Left lung (tissue), 10 donors: Measurements from ENCODE around the gene WFDC1. TPM values are rescaled to one million over a fixed set of nuclear protein-coding genes. Genes with fewer than 3 reads are reported as not detected.

Source experiments
- ATAC-seq: fragments of 200-7000 bp; cut with Tn5 transposase; one replicate; pipeline ENCODE4 v1.9.1; 2020; ENCODE audit warnings: moderate library complexity
- DNase-seq, 4 donors: peaks; one replicate each; pipeline ENCODE4 v3.0.0-alpha.2; 2013 to 2020
- H3K27ac ChIP-seq, 2 donors: fragments of 200-600 bp; sonication (generic) in 1 of 2; one replicate each; pipeline versions ENCODE4 v1.5.0 to v1.8.0; 2020 to 2021
- H3K27me3 ChIP-seq, 2 donors: fragments of 200-600 bp; sonication (generic) in 1 of 2; one replicate each; pipeline versions ENCODE4 v1.5.0 to v1.8.0; 2020 to 2021
- H3K36me3 ChIP-seq, 2 donors: fragments of 200-600 bp; sonication (generic) in 1 of 2; one replicate each; pipeline versions ENCODE4 v1.5.0 to v1.8.0; 2020 to 2021
- H3K4me1 ChIP-seq, 2 donors: fragments of 200-600 bp; one replicate each; pipeline ENCODE4 v1.8.0; 2021
- H3K4me3 ChIP-seq, 2 donors: fragments of 200-600 bp; sonication (generic) in 1 of 2; one replicate each; pipeline versions ENCODE4 v1.5.0 to v1.8.0; 2020 to 2021; ENCODE audit warnings: mild to moderate bottlenecking in 1 of 2
- H3K9me3 ChIP-seq, 2 donors: fragments of 200-600 bp; sonication (generic) in 1 of 2; one replicate each; pipeline versions ENCODE4 v1.5.0 to v1.8.0; 2020 to 2021
- intact Hi-C, 2 donors: fragments of 100-400 bp; cut with DNase I; formaldehyde crosslinking; loops; one replicate each; pipeline versions ENCODE4 v1.11.2 to v1.14.2; 2022
- polyA plus RNA-seq, 6 donors: library from polyadenylated mRNA; unstranded; fragments of 120-200 nt; gene quantifications; one replicate each; pipeline ENCODE4 v1.2.1, GENCODE V29; 2013; ENCODE audit not compliant: insufficient read length in 6 of 6
- total RNA-seq, 2 donors: library from RNA; stranded (reverse); fragmentation: NEBNext Ultra II Directional; extraction: Animal tissue kit (Norgen Biotek cat#: 25700); gene quantifications; one replicate each; pipeline ENCODE4 v1.2.1, GENCODE V29; 2021
- TF ChIP-seq, protein P1 (sequence below), 2 donors: fragments of 200-600 bp; sonication (generic) in 1 of 2; IDR thresholded peaks; one replicate each; pipeline versions ENCODE4 v1.5.0 to v1.8.0; 2021; ENCODE audit warnings: antibody characterized with exemption in 2 of 2
- donor health status: DM: no; HTN: yes; CAD: no.
- donor health status: DM: no; HTN: no; CAD: no.

WFDC1 gene
- total and polyA plus RNA-seq, 8 donors = 4.5 to 21.6 (median 6.9) TPM

- ATAC-seq = no peak
- Histone ChIP-seq H3K36me3 (no peaks in the 10 kb centered on the region), H3K27ac (peak overlapping the region in 1 of 2 donors; percentile 13), H3K4me3 (no peak overlapping the region), H3K27me3 (no peaks in the 10 kb centered on the region), H3K9me3 (no peaks in the 10 kb centered on the region), H3K4me1 (peaks cover 3 to 16% of the 10 kb centered on the region in 2 donors)
- TF ChIP-seq, protein P1, sequence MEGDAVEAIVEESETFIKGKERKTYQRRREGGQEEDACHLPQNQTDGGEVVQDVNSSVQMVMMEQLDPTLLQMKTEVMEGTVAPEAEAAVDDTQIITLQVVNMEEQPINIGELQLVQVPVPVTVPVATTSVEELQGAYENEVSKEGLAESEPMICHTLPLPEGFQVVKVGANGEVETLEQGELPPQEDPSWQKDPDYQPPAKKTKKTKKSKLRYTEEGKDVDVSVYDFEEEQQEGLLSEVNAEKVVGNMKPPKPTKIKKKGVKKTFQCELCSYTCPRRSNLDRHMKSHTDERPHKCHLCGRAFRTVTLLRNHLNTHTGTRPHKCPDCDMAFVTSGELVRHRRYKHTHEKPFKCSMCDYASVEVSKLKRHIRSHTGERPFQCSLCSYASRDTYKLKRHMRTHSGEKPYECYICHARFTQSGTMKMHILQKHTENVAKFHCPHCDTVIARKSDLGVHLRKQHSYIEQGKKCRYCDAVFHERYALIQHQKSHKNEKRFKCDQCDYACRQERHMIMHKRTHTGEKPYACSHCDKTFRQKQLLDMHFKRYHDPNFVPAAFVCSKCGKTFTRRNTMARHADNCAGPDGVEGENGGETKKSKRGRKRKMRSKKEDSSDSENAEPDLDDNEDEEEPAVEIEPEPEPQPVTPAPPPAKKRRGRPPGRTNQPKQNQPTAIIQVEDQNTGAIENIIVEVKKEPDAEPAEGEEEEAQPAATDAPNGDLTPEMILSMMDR (IDR thresholded peaks at IDR 0.05) = no peak
- no peak for DNase-seq
- intact Hi-C loops = no loop called here
Observed at GRCh38 chr16:84378099-84378498, 83.4 kb downstream of the WFDC1 start.

GRCh38 chr16:84378567-84378966 lies 83.9 kb downstream of the WFDC1 start:
- TF ChIP-seq, protein P1 (IDR thresholded peaks at IDR 0.05) = no peak
- no peaks in the 10 kb centered on the region for H3K9me3 ChIP-seq
- peak overlapping the region in 1 of 2 donors; percentile 13 for H3K27ac ChIP-seq

GRCh38 chr16:84379008-84379708 lies 84.5 kb downstream of the WFDC1 start:
- H3K27ac ChIP-seq = peak overlapping the region in 1 of 2 donors; percentile 51
- no peaks in the 10 kb centered on the region for H3K36me3 ChIP-seq
- peaks cover 0 to 11% of the 10 kb centered on the region in 2 donors for H3K4me1 ChIP-seq
- DNase-seq (peak in 1 of 4 donors; percentile 54), ATAC-seq (peak; percentile 67)
- TF ChIP-seq, protein P1 (IDR thresholded peaks at IDR 0.05) = no peak
- H3K9me3 ChIP-seq = no peaks in the 10 kb centered on the region
- intact Hi-C loops = no loop called here
- H3K27me3 ChIP-seq = no peaks in the 10 kb centered on the region
- H3K4me3 ChIP-seq = no peak overlapping the region

More at GRCh38 chr16:84378567-84378966, 83.9 kb downstream of the WFDC1 start:
- DNase-seq (peak in 1 of 4 donors; percentile 40), ATAC-seq (peak; percentile 37)
- Histone ChIP-seq H3K27me3 (no peaks in the 10 kb centered on the region), H3K4me3 (no peak overlapping the region), H3K36me3 (no peaks in the 10 kb centered on the region), H3K4me1 (peaks cover 3 to 11% of the 10 kb centered on the region in 2 donors)
- intact Hi-C loops = no loop called here

Other genes starting within 250 kb of the WFDC1 start
- 100 to 1,000 TPM in 1 of 2 donors, 10 to 100 TPM in 1; 86.4 to 102 TPM for gene MBTPS1, start 177.9 kb upstream of the WFDC1 start, total RNA-seq
- gene MBTPS1, start 177.9 kb upstream of the WFDC1 start, polyA plus RNA-seq = 100 to 1,000 TPM; 107 to 121 (median 119) TPM
- gene HSDL1, start 149.7 kb upstream of the WFDC1 start, total RNA-seq = 10 to 100 TPM; 26.0 to 27.8 TPM
- 10 to 100 TPM; 38.0 to 45.9 (median 42.6) TPM for gene HSDL1, start 149.7 kb upstream of the WFDC1 start, polyA plus RNA-seq
- 10 to 100 TPM in 1 of 2 donors, under 1 TPM in 1; 0.85 to 10.3 TPM for gene DNAAF1, start 149.6 kb upstream of the WFDC1 start, total RNA-seq
- gene DNAAF1, start 149.6 kb upstream of the WFDC1 start, polyA plus RNA-seq = 10 to 100 TPM in 4 of 6 donors, 1 to 10 TPM in 2; 4.1 to 22.3 (median 13.5) TPM
- gene TAF1C, start 107.8 kb upstream of the WFDC1 start, total RNA-seq = 10 to 100 TPM; 49.2 to 50.0 TPM
- gene TAF1C, start 107.8 kb upstream of the WFDC1 start, polyA plus RNA-seq = 10 to 100 TPM; 37.5 to 66.1 (median 56.1) TPM
- gene ADAD2, start 103.7 kb upstream of the WFDC1 start, total RNA-seq = under 1 TPM; 0.09 to 0.24 TPM
- gene ADAD2, start 103.7 kb upstream of the WFDC1 start, polyA plus RNA-seq = 1 to 10 TPM in 1 of 6 donors, under 1 TPM in 5; 0.32 to 1.4 (median 0.68) TPM
- gene KCNG4, start 54.9 kb upstream of the WFDC1 start, total RNA-seq = not detected
- gene KCNG4, start 54.9 kb upstream of the WFDC1 start, polyA plus RNA-seq = under 1 TPM in 5 of 6 donors, not detected in 1; 0.03 to 0.06 (median 0.04) TPM
- gene ATP2C2, start 73.7 kb downstream of the WFDC1 start, total RNA-seq = 10 to 100 TPM; 38.1 to 52.8 TPM
- 10 to 100 TPM; 11.2 to 31.0 (median 17.9) TPM for gene ATP2C2, start 73.7 kb downstream of the WFDC1 start, polyA plus RNA-seq
- gene MEAK7, start 209.8 kb downstream of the WFDC1 start, total RNA-seq = 10 to 100 TPM; 13.1 to 18.8 TPM
- 10 to 100 TPM; 19.8 to 22.3 (median 21.0) TPM for gene MEAK7, start 209.8 kb downstream of the WFDC1 start, polyA plus RNA-seq